Stimulated activated memory B cell treated with anti-CD40 and anti-IgM and Interleukin-4, amounts not matched to agents 10 μg/mL and 1 μg/mL and 100 μg/mL, for 72 hours (primary cell): ENCODE data around the gene CYSLTR1.

Source experiments
- ATAC-seq: fragments of 150-1000 bp; cut with Tn5 transposase; 2 replicates; pipeline ENCODE4 v1.10.0; 2021
- H3K27ac Mint-ChIP-seq: one replicate; pipeline ENCODE4 v1.8.0; 2022; ENCODE audit warnings: mild to moderate bottlenecking, mixed read lengths
- H3K27me3 Mint-ChIP-seq: one replicate; pipeline ENCODE4 v1.8.0; 2022; ENCODE audit warnings: mixed read lengths
- H3K36me3 Mint-ChIP-seq: one replicate; pipeline ENCODE4 v1.8.0; 2022; ENCODE audit warnings: mixed read lengths
- H3K4me1 Mint-ChIP-seq: one replicate; pipeline ENCODE4 v1.8.0; 2022; ENCODE audit warnings: mixed read lengths
- H3K4me3 Mint-ChIP-seq: one replicate; pipeline ENCODE4 v1.8.0; 2022; ENCODE audit warnings: mild to moderate bottlenecking, moderate library complexity, mixed read lengths
- H3K9me3 Mint-ChIP-seq: one replicate; pipeline ENCODE4 v1.8.0; 2022; ENCODE audit warnings: mixed read lengths

Gene CYSLTR1, protein sequence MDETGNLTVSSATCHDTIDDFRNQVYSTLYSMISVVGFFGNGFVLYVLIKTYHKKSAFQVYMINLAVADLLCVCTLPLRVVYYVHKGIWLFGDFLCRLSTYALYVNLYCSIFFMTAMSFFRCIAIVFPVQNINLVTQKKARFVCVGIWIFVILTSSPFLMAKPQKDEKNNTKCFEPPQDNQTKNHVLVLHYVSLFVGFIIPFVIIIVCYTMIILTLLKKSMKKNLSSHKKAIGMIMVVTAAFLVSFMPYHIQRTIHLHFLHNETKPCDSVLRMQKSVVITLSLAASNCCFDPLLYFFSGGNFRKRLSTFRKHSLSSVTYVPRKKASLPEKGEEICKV

DNA sequence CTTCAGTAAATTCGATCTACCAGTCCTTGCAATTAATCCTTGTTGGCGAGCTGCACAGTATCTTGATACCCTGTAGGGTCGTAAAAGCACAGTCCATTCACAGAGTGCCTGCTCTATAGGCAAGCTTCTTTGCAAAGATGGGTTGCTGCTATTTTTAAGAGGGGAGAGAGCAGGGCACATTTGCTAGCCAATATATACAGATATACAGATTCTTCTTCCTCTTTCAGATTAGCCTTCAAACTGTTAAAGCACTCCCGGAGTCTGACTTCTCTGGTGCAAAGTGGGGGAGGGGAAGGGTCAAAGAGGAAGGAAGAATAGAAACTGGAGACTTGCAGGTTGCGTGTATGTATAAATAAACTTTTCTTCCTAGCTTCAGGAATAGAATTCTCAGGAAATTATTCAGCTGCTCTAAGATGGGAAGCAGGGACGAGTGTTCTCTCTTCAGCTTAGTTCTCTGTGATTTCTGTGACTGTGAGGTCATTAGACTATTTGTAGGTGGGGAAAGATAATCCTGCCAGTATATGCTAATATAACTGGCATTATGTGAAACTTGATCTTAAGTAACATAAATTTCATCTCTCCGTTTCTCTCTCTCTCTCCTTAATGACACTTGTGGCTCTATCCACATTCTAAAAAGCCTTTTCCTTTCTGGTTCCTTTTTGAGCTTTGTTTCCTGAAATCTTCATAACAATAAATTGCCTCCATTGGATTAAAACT, at the start of gene CYSLTR1:
Gene CYSLTR1, minus strand, starts transcription at position 242 of the 717 bp plus-strand sequence. CDS start 53,865 bp downstream, outside the sequence.
- Mint-ChIP-seq H3K4me1 (peaks cover 59% of the 10 kb centered on the region), H3K27me3 (no peaks in the 10 kb centered on the region), H3K4me3 (peak within 1 kb of the TSS; percentile 86), H3K27ac (peak within 1 kb of the TSS; percentile 81), H3K36me3 (peaks cover 8% of the 10 kb centered on the region), H3K9me3 (no peaks in the 10 kb centered on the region)
- peak; percentile 75 for ATAC-seq

GRCh38 chrX:78377186-78377585, 49.8 kb upstream of the CYSLTR1 start:
- no peak for ATAC-seq
- no peak overlapping the region for H3K27ac Mint-ChIP-seq
- peaks cover 4% of the 10 kb centered on the region for H3K4me1 Mint-ChIP-seq
- no peaks in the 10 kb centered on the region for H3K9me3 Mint-ChIP-seq
- peaks cover 5% of the 10 kb centered on the region for H3K36me3 Mint-ChIP-seq
- H3K4me3 Mint-ChIP-seq = no peak overlapping the region
- H3K27me3 Mint-ChIP-seq = no peaks in the 10 kb centered on the region

DNA sequence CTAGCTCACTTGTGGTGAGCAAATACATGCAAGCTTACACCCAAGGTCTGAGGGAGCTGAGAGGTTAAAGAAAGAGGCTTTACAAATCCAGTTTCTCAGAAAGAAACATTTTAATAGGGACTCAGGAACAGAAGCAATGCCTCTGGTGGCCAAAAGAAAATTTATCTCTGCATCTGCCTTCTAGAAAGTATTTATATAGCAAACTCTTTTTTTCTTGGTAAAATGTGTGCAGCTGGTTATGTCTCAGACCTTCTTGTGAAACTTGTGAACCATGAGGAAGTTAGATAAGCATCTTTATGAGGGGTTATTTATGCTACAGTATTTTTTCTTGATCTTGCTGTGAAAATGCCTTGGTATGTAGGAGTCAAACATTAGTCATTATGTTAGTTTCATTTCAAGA, 48.5 kb upstream of the CYSLTR1 start:
- peaks cover 5% of the 10 kb centered on the region for H3K36me3 Mint-ChIP-seq
- no peak overlapping the region for H3K4me3 Mint-ChIP-seq
- no peaks in the 10 kb centered on the region for H3K27me3 Mint-ChIP-seq
- H3K9me3 Mint-ChIP-seq = peaks cover 3% of the 10 kb centered on the region
- ATAC-seq = peak; percentile 60
- peaks cover 10% of the 10 kb centered on the region for H3K4me1 Mint-ChIP-seq
- no peak overlapping the region for H3K27ac Mint-ChIP-seq

- ATAC-seq = no peak
- no peak overlapping the region for H3K27ac Mint-ChIP-seq
- H3K4me3 Mint-ChIP-seq = no peak overlapping the region
- no peaks in the 10 kb centered on the region for H3K36me3 Mint-ChIP-seq
- peaks cover 6% of the 10 kb centered on the region for H3K4me1 Mint-ChIP-seq
- no peaks in the 10 kb centered on the region for H3K27me3 Mint-ChIP-seq
- H3K9me3 Mint-ChIP-seq = peaks cover 3% of the 10 kb centered on the region
These were observed 39.2 kb upstream of the CYSLTR1 start for GRCh38 chrX:78366576-78366975.

GRCh38 chrX:78357342-78358055, 30.1 kb upstream of the CYSLTR1 start:
- H3K9me3 Mint-ChIP-seq = peaks cover under 1% of the 10 kb centered on the region
- no peaks in the 10 kb centered on the region for H3K27me3 Mint-ChIP-seq
- H3K36me3 Mint-ChIP-seq = peaks cover 7% of the 10 kb centered on the region
- H3K4me1 Mint-ChIP-seq = peaks cover 7% of the 10 kb centered on the region
- no peak overlapping the region for H3K4me3 Mint-ChIP-seq
- H3K27ac Mint-ChIP-seq = no peak overlapping the region
- no peak for ATAC-seq

DNA sequence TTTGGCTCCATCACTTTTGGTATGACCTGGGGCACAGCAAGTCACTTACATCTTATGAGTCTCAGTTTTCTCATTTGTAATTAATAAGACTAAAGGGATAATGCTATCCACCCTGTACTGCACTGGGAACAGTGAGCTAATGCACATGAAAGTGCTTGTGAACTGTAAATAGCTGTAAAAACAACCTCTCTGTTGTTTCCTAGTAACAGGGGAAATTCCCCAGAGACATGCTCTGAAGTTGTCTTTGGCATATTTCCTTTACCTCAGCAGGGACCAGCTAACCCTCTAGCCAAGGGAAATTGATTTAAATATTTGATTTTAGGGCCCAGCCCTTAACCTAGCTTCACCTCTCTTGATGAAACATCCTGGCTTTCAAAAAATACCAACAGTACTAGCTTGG, 6.1 kb upstream of the CYSLTR1 start:
- Mint-ChIP-seq H3K36me3 (no peaks in the 10 kb centered on the region), H3K27ac (peak overlapping the region; percentile 81), H3K4me1 (peaks cover 59% of the 10 kb centered on the region), H3K27me3 (no peaks in the 10 kb centered on the region), H3K4me3 (no peak overlapping the region), H3K9me3 (peaks cover 3% of the 10 kb centered on the region)
- ATAC-seq = peak; percentile 89

- Mint-ChIP-seq H3K27me3 (no peaks in the 10 kb centered on the region), H3K27ac (peak overlapping the region; percentile 81), H3K4me3 (peak overlapping the region; percentile 45), H3K4me1 (peaks cover 71% of the 10 kb centered on the region), H3K9me3 (peaks cover 3% of the 10 kb centered on the region), H3K36me3 (no peaks in the 10 kb centered on the region)
- ATAC-seq = no peak
These were observed 4.3 kb upstream of the CYSLTR1 start for GRCh38 chrX:78331708-78332107.

DNA sequence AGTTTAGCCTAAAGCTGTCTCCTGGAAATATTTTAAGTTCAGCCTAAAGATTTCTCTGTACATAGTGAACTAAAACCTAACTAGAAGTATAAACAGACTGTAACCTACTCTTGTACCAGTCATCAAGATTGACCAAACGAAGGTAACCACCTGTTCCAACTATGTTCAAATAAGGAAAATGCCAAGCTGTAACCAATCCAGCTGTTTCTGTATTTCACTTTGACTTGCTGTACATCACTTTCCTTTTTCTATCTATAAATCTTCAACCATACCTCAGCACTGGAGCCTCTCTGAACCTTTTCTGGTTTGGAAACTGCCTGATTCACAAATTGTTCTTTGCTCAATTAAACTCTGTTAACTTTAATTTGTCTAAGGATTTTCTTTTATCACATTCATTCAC, 3.1 kb upstream of the CYSLTR1 start:
- Mint-ChIP-seq H3K27ac (peak overlapping the region; percentile 81), H3K9me3 (no peaks in the 10 kb centered on the region), H3K27me3 (no peaks in the 10 kb centered on the region), H3K4me1 (peaks cover 66% of the 10 kb centered on the region), H3K36me3 (no peaks in the 10 kb centered on the region), H3K4me3 (peak overlapping the region; percentile 34)
- no peak for ATAC-seq

DNA sequence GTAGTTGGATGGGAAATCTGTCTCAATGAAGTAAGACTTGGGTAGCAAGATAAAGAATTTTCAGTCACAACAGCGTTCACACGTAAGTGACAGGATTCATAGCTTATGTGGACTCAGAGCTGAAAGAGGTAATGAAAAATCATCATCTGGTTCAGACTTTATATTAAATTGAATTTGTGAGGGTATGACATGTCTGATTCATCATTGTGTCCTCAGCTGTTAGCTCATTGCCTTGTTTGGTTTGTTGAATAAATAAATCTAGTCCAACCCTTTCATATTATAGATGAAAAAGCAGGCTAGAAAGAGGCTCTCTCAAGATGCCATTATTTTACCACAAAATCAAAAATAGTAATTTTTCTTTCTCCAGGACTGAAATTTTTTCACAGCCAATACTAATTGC, 2.7 kb upstream of the CYSLTR1 start:
- no peaks in the 10 kb centered on the region for H3K9me3 Mint-ChIP-seq
- no peaks in the 10 kb centered on the region for H3K27me3 Mint-ChIP-seq
- H3K36me3 Mint-ChIP-seq = no peaks in the 10 kb centered on the region
- peaks cover 63% of the 10 kb centered on the region for H3K4me1 Mint-ChIP-seq
- peak overlapping the region; percentile 81 for H3K27ac Mint-ChIP-seq
- H3K4me3 Mint-ChIP-seq = peak overlapping the region; percentile 77
- no peak for ATAC-seq

DNA sequence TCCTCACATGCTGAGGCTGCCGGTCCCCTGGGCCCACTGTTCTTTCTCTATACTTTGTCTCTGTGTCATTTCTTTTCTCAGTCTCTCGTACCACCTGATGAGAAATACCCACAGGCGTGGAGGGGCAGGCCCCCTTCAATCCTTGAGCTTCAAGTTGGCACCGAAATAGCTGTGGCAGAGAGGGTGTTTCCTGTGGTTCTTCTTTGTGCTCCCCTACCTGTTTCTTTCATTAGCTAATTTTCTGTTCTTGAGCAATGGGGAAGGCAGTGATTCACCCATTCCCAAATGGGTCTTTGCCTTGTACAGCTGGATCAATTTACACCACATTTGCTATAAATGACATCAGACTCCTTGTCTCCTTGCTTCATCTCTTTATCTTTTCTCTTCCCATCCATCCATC, 2.1 kb upstream of the CYSLTR1 start:
- Mint-ChIP-seq H3K27ac (peak overlapping the region; percentile 81), H3K4me1 (peaks cover 57% of the 10 kb centered on the region), H3K27me3 (no peaks in the 10 kb centered on the region), H3K9me3 (no peaks in the 10 kb centered on the region), H3K4me3 (peak overlapping the region; percentile 77), H3K36me3 (no peaks in the 10 kb centered on the region)
- peak; percentile 73 for ATAC-seq

- peak overlapping the region; percentile 86 for H3K4me3 Mint-ChIP-seq
- no peak for ATAC-seq
These were observed 1.0 kb downstream of the CYSLTR1 start for GRCh38 chrX:78326401-78326800.

GRCh38 chrX:78322863-78323262, 4.5 kb downstream of the CYSLTR1 start:
- H3K4me1 Mint-ChIP-seq = peaks cover 48% of the 10 kb centered on the region
- H3K4me3 Mint-ChIP-seq = peak overlapping the region; percentile 77
- H3K27ac Mint-ChIP-seq = peak overlapping the region; percentile 69
- H3K9me3 Mint-ChIP-seq = peaks cover 5% of the 10 kb centered on the region
- H3K27me3 Mint-ChIP-seq = no peaks in the 10 kb centered on the region
- H3K36me3 Mint-ChIP-seq = peaks cover 35% of the 10 kb centered on the region
- no peak for ATAC-seq

More at GRCh38 chrX:78326401-78326800, 1.0 kb downstream of the CYSLTR1 start:
- Mint-ChIP-seq H3K27ac (peak overlapping the region; percentile 81), H3K9me3 (no peaks in the 10 kb centered on the region), H3K4me1 (peaks cover 59% of the 10 kb centered on the region), H3K27me3 (no peaks in the 10 kb centered on the region), H3K36me3 (peaks cover 12% of the 10 kb centered on the region)

DNA sequence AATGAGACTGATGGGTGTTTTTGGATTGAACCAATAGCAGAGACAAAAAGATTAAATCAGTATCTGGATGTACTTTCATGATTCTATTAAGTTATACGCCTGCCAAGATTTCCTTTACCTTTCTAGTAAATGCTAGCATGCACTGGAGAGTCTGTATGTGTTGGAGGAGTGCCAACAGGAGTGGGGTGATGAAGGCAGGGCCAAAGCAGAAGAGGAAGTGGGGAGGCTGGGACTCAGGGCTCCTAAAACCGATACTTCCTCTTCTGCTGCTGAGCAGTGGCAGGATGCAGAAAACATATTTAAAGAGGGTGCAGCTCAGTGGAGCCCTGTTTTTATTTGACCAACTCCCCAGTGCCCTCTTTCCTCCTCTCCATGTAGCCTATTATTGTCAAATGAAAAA, 5.6 kb downstream of the CYSLTR1 start:
- H3K4me3 Mint-ChIP-seq = peak overlapping the region; percentile 17
- H3K27me3 Mint-ChIP-seq = no peaks in the 10 kb centered on the region
- peak; percentile 98 for ATAC-seq
- peak overlapping the region; percentile 69 for H3K27ac Mint-ChIP-seq
- H3K4me1 Mint-ChIP-seq = peaks cover 46% of the 10 kb centered on the region
- peaks cover 38% of the 10 kb centered on the region for H3K36me3 Mint-ChIP-seq
- H3K9me3 Mint-ChIP-seq = peaks cover 5% of the 10 kb centered on the region

DNA sequence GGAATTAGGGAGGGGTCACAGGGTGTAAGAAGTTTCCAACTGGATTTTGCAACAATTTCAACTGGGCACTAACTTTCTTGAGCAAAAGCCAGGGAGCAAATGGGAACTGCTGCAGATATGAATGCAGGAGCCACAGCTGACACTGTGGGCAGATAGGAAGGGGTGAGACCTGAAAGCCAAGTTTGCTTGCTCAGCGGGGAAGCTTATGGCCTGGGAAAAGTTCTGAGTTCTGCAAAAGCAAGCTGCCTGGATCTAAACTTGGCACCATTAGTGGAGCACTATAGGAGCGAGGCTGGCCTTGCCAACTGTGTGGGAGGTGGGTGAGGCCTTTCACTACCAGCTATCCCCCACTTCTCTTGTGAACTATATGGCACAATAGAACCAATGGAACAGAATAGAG, 11.1 kb downstream of the CYSLTR1 start:
- Mint-ChIP-seq H3K27ac (peak overlapping the region; percentile 14), H3K27me3 (no peaks in the 10 kb centered on the region), H3K4me3 (no peak overlapping the region), H3K9me3 (peaks cover 11% of the 10 kb centered on the region), H3K4me1 (peaks cover 76% of the 10 kb centered on the region), H3K36me3 (peaks cover 78% of the 10 kb centered on the region)
- no peak for ATAC-seq

- H3K4me3 Mint-ChIP-seq = peak overlapping the region; percentile 25
- no peak for ATAC-seq
- H3K36me3 Mint-ChIP-seq = peaks cover 78% of the 10 kb centered on the region
- no peaks in the 10 kb centered on the region for H3K27me3 Mint-ChIP-seq
- no peak overlapping the region for H3K27ac Mint-ChIP-seq
- H3K4me1 Mint-ChIP-seq = peaks cover 76% of the 10 kb centered on the region
- peaks cover 6% of the 10 kb centered on the region for H3K9me3 Mint-ChIP-seq
These were observed 11.7 kb downstream of the CYSLTR1 start for GRCh38 chrX:78315745-78316144.
